HepG2 (cell line): Measurements from ENCODE around the gene PAXX. TPM values are rescaled to one million over a fixed set of nuclear protein-coding genes. Genes with fewer than 3 reads are reported as not detected.

ENCODE experiments used
- ATAC-seq: fragments of 200-7000 bp; cut with Tn5 transposase; 3 replicates; pipeline ENCODE4 v1.9.1; 2020; ENCODE audit warnings: mild to moderate bottlenecking, moderate library complexity
- BruUV-seq: library from RNA; stranded (reverse); fragments of 400-500 nt; replicated peaks from 2 replicates; lab custom pipeline; 2021; lab: Mats Ljungman, UMichigan
- CTCF ChIA-PET: fragments of 300-600 bp; formaldehyde crosslinking; extraction: SDS; loops from one replicate; lab custom pipeline; 2021; ENCODE audit warnings: low total read pairs, inconsistent platforms, low intra/inter-chr PET ratio; lab: Yijun Ruan, JAX
- POLR2A ChIA-PET: fragments of 350-600 bp; sonication (Branson Sonifier 250); formaldehyde crosslinking; loops from one replicate; lab custom pipeline; 2020; ENCODE audit warnings: antibody characterized with exemption, inconsistent platforms; lab: Yijun Ruan, JAX
- DNase-seq: peaks from one replicate; pipeline ENCODE4 v3.0.0-alpha.2; 2015; ENCODE audit warnings: low spot score
- FAIRE-seq: peaks from 3 replicates; lab custom pipeline; 2011; peaks lifted over from hg19 to GRCh38; lab: Jason Lieb, UNC
- H2AFZ ChIP-seq: one replicate; pipeline ENCODE4 v1.6.1; 2011; ENCODE audit warnings: low read length, inconsistent platforms
- H3K27ac ChIP-seq: fragments of 300-600 bp; 3 replicates; pipeline ENCODE4 v1.8.0; 2011; ENCODE audit warnings: mixed run types, mild to moderate bottlenecking, mixed read lengths, low read length, inconsistent platforms; ENCODE audit not compliant: insufficient read depth; ENCODE audit errors: extremely low read length
- H3K27me3 ChIP-seq, 2 experiments: fragments of 200-600 bp in 1 of 2; 2 replicates in 1 of 2; 3 replicates in 1 of 2; pipeline versions ENCODE4 v1.6.0 to v1.8.0; 2011; ENCODE audit warnings: low read length in 2 of 2, mild to moderate bottlenecking in 2 of 2, moderate library complexity in 2 of 2, inconsistent platforms in 1 of 2; ENCODE audit not compliant: insufficient read depth in 2 of 2, control insufficient read depth in 1 of 2
- H3K36me3 ChIP-seq, 2 experiments: fragments of 200-600 bp in 1 of 2; replicated peaks in 1 of 2; 2 replicates in 1 of 2; 3 replicates in 1 of 2; pipeline versions ENCODE4 v1.5.1 to v1.8.0; 2011; ENCODE audit warnings: low read length in 2 of 2, inconsistent platforms in 1 of 2; ENCODE audit not compliant: insufficient read depth in 2 of 2, control insufficient read depth in 1 of 2
- H3K4me1 ChIP-seq: 2 replicates; pipeline ENCODE4 v1.5.1; 2012; ENCODE audit warnings: low read length, inconsistent platforms; ENCODE audit not compliant: insufficient read depth
- H3K4me2 ChIP-seq: 2 replicates; pipeline ENCODE4 v1.6.0; 2011; ENCODE audit warnings: low read depth, low read length, inconsistent platforms
- H3K4me3 ChIP-seq, 3 experiments: fragments of 200-600 bp in 1 of 3; sonication (generic), shearing (Covaris generic) in 1 of 3; replicated peaks in 1 of 3; 2 replicates each; pipeline ENCODE4 v1.5.1; 2011 to 2016; ENCODE audit warnings: low read length in 3 of 3, inconsistent platforms in 2 of 3, low read depth in 2 of 3, mild to moderate bottlenecking in 2 of 3, control low read depth in 1 of 3, mixed read lengths in 1 of 3; ENCODE audit not compliant: insufficient read depth in 1 of 3
- H3K79me2 ChIP-seq: one replicate; pipeline ENCODE4 v1.6.1; 2011; ENCODE audit warnings: low read length, inconsistent platforms; ENCODE audit not compliant: insufficient read depth
- H3K9ac ChIP-seq: 2 replicates; pipeline ENCODE4 v1.6.0; 2011; ENCODE audit warnings: mild to moderate bottlenecking, low read depth, low read length, inconsistent platforms; ENCODE audit not compliant: insufficient read depth
- H3K9me3 ChIP-seq: 2 replicates; pipeline ENCODE4 v1.5.1; 2012; ENCODE audit warnings: mild to moderate bottlenecking, low read length
- H4K20me1 ChIP-seq: 2 replicates; pipeline ENCODE4 v1.6.0; 2011; ENCODE audit warnings: inconsistent platforms, mild to moderate bottlenecking, low read length, moderate library complexity; ENCODE audit not compliant: insufficient read depth
- BHLHE40 ChIP-seq: IDR thresholded peaks from 2 replicates; pipeline ENCODE4 v1.6.1; 2011; ENCODE audit warnings: low read length, improper control_type of control experiment
- CEBPB ChIP-seq: IDR thresholded peaks from 2 replicates; pipeline ENCODE4 v1.6.1; 2011; ENCODE audit warnings: low read depth, low read length, improper control_type of control experiment, borderline replicate concordance
- GLI4 ChIP-seq: sonication (generic); formaldehyde crosslinking; IDR thresholded peaks from 2 replicates; pipeline ENCODE4 v1.5.1; 2020; ENCODE audit warnings: missing genetic modification reagents, mild to moderate bottlenecking, moderate library complexity, borderline replicate concordance
- MAZ ChIP-seq, 2 experiments: sonication (generic) in 1 of 2; formaldehyde crosslinking in 1 of 2; IDR thresholded peaks; 2 replicates each; pipeline versions ENCODE4 v1.5.0 to v1.6.1; 2012 to 2020; ENCODE audit warnings: low read depth in 2 of 2, mild to moderate bottlenecking in 2 of 2, borderline replicate concordance in 1 of 2, improper control_type of control experiment in 1 of 2, low read length in 1 of 2, missing genetic modification reagents in 1 of 2, moderate library complexity in 1 of 2
- MXI1 ChIP-seq: IDR thresholded peaks from 3 replicates; pipeline ENCODE4 v1.6.1; 2012; ENCODE audit warnings: low read depth, low read length, inconsistent platforms, borderline replicate concordance
- MYC ChIP-seq: sonication (generic); formaldehyde crosslinking; IDR thresholded peaks from 2 replicates; pipeline ENCODE4 v1.9.0; 2021; ENCODE audit warnings: missing genetic modification reagents, borderline replicate concordance
- NFE2 ChIP-seq: sonication (generic); formaldehyde crosslinking; IDR thresholded peaks from 2 replicates; pipeline ENCODE4 v1.4.0; 2020; ENCODE audit warnings: missing genetic modification reagents
- PHF8 ChIP-seq: sonication (generic); formaldehyde crosslinking; IDR thresholded peaks from 2 replicates; pipeline ENCODE4 v1.5.0; 2020; ENCODE audit warnings: missing genetic modification reagents
- SMARCC2 ChIP-seq: fragments of 450-650 bp; IDR thresholded peaks from 2 replicates; pipeline ENCODE4 v1.6.1; 2017; ENCODE audit warnings: antibody characterized with exemption, mild to moderate bottlenecking
- YEATS2 ChIP-seq: sonication (generic); formaldehyde crosslinking; IDR thresholded peaks from 2 replicates; pipeline ENCODE4 v1.4.0; 2020; ENCODE audit warnings: missing genetic modification reagents, borderline replicate concordance
- ZBTB34 ChIP-seq: sonication (generic); formaldehyde crosslinking; IDR thresholded peaks from 2 replicates; pipeline ENCODE4 v1.8.0; 2022; ENCODE audit warnings: mild to moderate bottlenecking, missing genetic modification reagents
- ZBTB43 ChIP-seq: sonication (generic); formaldehyde crosslinking; conservative IDR thresholded peaks from 2 replicates; pipeline ENCODE4 v1.4.0; 2020; ENCODE audit warnings: missing genetic modification reagents
- ZNF317 ChIP-seq: sonication (generic); formaldehyde crosslinking; IDR thresholded peaks from 2 replicates; pipeline ENCODE4 v1.5.0; 2020; ENCODE audit warnings: mild to moderate bottlenecking, missing genetic modification reagents
- ZNF772 ChIP-seq: sonication (generic); formaldehyde crosslinking; IDR thresholded peaks from 2 replicates; pipeline ENCODE4 v1.5.0; 2020; ENCODE audit warnings: mild to moderate bottlenecking, missing genetic modification reagents
- WGBS: methylation state at CpG from one replicate; pipeline ENCODE4 v1.1.6; 2017; ENCODE audit warnings: low lambda C conversion rate; 5-methylcytosine and 5-hydroxymethylcytosine counted together
- in situ Hi-C: cut with HindIII; loops from 2 replicates; pipeline ENCODE4 v1.10.0; 2017; ENCODE audit warnings: low pct_unique_long_range_greater_than_20kb; ENCODE audit not compliant: extremely low pct_ligation_motif_present
- intact Hi-C: fragments of 100-400 bp; cut with micrococcal nuclease; formaldehyde crosslinking; loops from one replicate; pipeline ENCODE4 v1.10.0; 2022; ENCODE audit not compliant: unreplicated experiment
- polyA plus RNA-seq, 8 experiments: library from polyadenylated mRNA; depleted of rRNA in 3 of 8; stranded (reverse) in 7 of 8; unstranded in 1 of 8; fragments of >200 nt; fragmentation: Illumina TruSeq in 4 of 8; extraction: Trizol in 4 of 8; gene quantifications; 2 replicates each; pipeline versions ENCODE4 v1.2.1 to v1.2.3, GENCODE V29; 2011 to 2016; ENCODE audit warnings: low read depth in 4 of 8, missing spikeins in 1 of 8, mixed read lengths in 1 of 8; ENCODE audit not compliant: insufficient read depth in 1 of 8
- total RNA-seq, 5 experiments: library from RNA; depleted of rRNA; stranded (reverse); fragments of >200 nt; fragmentation: Illumina TruSeq; extraction: Trizol; gene quantifications; 2 replicates each; pipeline ENCODE4 v1.2.3, GENCODE V29; 2016; ENCODE audit warnings: low read depth in 1 of 5
- TF ChIP-seq, protein P1 (sequence below): IDR thresholded peaks from 2 replicates; pipeline ENCODE4 v1.6.1; 2016; ENCODE audit warnings: low read depth

PAXX gene
- total and polyA plus RNA-seq, 2 of the 13 experiments (the other 11 are each of a cell fraction or from before 2014, with no cell fraction given) = 14.0 to 31.9 TPM

DNA sequence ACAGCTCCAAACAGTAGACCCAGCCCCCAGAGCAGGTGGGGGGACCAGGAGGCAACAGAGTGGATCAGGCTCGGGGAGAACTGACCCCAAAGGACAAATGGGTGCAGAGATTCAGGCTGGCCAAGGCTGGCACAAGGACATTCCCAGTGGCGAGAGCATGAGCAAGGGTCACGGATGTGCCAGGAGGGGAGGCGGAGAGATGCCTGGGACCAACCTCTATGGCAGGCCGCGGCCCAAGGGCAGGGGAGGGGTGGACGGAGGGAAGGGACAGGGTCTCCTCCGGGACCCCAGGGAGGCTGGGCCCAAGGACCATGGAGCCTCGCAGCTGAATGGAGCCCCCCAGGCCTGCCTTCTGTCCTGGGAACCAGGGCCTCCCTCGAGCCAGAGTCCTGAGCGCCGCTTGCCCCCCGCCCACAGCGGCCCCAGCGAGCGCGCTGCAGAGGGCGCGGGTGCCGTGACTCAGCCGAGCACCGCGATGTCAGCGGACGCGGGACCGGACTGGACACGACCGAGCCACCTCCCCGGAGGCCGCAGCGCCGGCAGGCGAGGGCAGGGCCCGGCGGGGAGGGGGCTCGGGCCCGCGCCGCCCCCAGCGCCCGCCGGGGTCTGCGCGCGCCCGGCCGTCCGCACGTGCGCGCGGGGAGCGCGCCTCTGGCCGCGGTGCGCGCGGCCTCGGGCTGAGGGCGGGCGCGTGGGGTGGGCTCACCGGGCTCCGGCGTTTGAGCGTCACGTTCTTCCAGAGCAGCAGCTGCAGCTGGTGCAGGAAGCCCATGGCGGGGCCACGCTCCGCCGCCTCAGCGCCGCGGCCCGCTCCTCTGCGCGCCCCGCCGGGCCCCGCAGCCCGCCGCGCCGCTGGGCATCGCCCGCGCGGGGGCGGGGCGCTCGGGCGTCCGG, 35.4 kb downstream of the PAXX start, which contains the start of gene ABCA2 (continued):
- TF ChIP-seq ZBTB34 (CRISPR knock-in tag) (no peak), SMARCC2 (no peak), PHF8 (no peak), GLI4 (CRISPR knock-in tag) (no peak)

GRCh38 chr9:137028263-137029057, 36.2 kb downstream of the PAXX start:
- CTCF ChIA-PET = interaction anchor here (1.1 to 1.4 kb wide), 3 partner anchors 27 to 80 kb away, joined by 3 to 4 read pairs (median 4); no protein-coding TSS in a partner anchor
- peak overlapping the region; percentile 95 for H3K4me2 ChIP-seq
- H3K27me3 ChIP-seq = peaks cover 0 to 19% of the 10 kb centered on the region in 2 experiments; a peak in 2 of 5 replicates
- H3K9me3 ChIP-seq = no peaks in the 10 kb centered on the region
- H3K79me2 ChIP-seq = no peaks in the 10 kb centered on the region
- in situ Hi-C loops (no loop called here), intact Hi-C loops (no loop called here)
- peak overlapping the region; percentile 35 to 78 (median 46) for H3K4me3 ChIP-seq
- POLR2A ChIA-PET = interaction anchor here (1.0 to 1.6 kb wide), 6 partner anchors 27 to 79 kb away, joined by 3 to 6 read pairs (median 4); partner anchors contain the start of genes CLIC3 and SAPCD2
- H3K27ac ChIP-seq = no peak overlapping the region
- peak overlapping the region; percentile 57; the same call in 1 of the 2 replicates for H3K9ac ChIP-seq
- H3K4me1 ChIP-seq = peaks cover 85% of the 10 kb centered on the region
- no peak overlapping the region for H2AFZ ChIP-seq
- WGBS = 0% methylated on average over 4 of the region's 98 CpGs
- no peak for DNase-seq
- H3K36me3 ChIP-seq = no peaks in the 10 kb centered on the region
- FAIRE-seq = no peak
- H4K20me1 ChIP-seq = no peaks in the 10 kb centered on the region
- peak; percentile 47 for ATAC-seq
- BruUV-seq = no TSS peak
- TF ChIP-seq NFE2 (CRISPR knock-in tag) = no peak
- TF ChIP-seq ZBTB43 (CRISPR knock-in tag) = no peak
- TF ChIP-seq ZNF772 (CRISPR knock-in tag) = no peak; the same call in 1 of the 2 replicates
- TF ChIP-seq MXI1 = 0 out of 3 replicates have a peak, but pooled peaks have one; percentile 19
- no peak for TF ChIP-seq CEBPB
- no peak for TF ChIP-seq MAZ (IDR thresholded peaks at IDR 0.05; ENCODE audit: borderline replicate concordance, low read depth, low read length)
- TF ChIP-seq MAZ (CRISPR knock-in tag; IDR thresholded peaks at IDR 0.05; ENCODE audit: low read depth) = no peak
- no peak for TF ChIP-seq ZNF317 (CRISPR knock-in tag)
- TF ChIP-seq BHLHE40 = no peak
- TF ChIP-seq, protein P1, sequence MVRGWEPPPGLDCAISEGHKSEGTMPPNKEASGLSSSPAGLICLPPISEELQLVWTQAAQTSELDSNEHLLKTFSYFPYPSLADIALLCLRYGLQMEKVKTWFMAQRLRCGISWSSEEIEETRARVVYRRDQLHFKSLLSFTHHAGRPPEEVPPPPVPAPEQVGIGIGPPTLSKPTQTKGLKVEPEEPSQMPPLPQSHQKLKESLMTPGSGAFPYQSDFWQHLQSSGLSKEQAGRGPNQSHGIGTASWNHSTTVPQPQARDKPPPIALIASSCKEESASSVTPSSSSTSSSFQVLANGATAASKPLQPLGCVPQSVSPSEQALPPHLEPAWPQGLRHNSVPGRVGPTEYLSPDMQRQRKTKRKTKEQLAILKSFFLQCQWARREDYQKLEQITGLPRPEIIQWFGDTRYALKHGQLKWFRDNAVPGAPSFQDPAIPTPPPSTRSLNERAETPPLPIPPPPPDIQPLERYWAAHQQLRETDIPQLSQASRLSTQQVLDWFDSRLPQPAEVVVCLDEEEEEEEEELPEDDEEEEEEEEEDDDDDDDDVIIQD = no peak
- peak; percentile 45; the same call in 1 of the 2 replicates for TF ChIP-seq MYC
- TF ChIP-seq YEATS2 (CRISPR knock-in tag) = no peak
